Central memory CD4-positive, alpha-beta T cell (primary cell): ENCODE results near the gene NEFH.

Experiments
- DNase-seq: peaks from one replicate; pipeline ENCODE4 v3.0.0; 2022

The NEFH gene

DNA sequence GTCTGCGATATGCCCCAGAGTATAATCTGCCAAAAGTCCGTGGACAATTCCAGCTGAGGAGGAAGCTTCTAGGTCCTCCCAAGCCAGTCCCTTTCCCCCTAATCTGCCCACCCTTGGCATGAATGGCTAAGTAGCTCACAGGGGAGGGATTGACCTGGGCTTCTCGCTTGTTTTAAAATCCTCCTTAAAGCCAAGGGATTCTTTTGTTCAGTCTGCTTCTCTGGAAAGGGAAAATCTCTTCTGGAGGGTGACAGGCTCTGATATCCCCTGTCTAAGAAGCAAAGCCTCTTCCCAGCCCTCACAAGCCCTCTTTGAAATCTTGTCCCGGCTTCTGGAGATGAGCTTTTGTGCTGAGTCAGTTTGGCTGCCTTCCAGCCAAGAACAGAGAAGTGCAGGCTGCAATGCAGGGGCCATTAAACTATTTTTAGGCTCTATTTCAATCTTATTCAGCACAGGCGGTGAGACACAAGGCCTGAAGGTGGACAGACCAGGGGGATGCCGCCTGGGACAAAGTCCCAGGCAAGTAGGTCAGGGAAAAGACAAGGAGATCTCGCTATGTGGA lies 23.9 kb downstream of the NEFH start:
- no peak for DNase-seq

GRCh38 chr22:29509298-29509697 lies 29.3 kb downstream of the NEFH start:
- no peak for DNase-seq

GRCh38 chr22:29509815-29510214 lies 29.8 kb downstream of the NEFH start:
- DNase-seq = no peak

GRCh38 chr22:29510542-29510941 lies 30.5 kb downstream of the NEFH start:
- no peak for DNase-seq

- no peak for DNase-seq
Observed at GRCh38 chr22:29511126-29511862, 31.3 kb downstream of the NEFH start.

DNA sequence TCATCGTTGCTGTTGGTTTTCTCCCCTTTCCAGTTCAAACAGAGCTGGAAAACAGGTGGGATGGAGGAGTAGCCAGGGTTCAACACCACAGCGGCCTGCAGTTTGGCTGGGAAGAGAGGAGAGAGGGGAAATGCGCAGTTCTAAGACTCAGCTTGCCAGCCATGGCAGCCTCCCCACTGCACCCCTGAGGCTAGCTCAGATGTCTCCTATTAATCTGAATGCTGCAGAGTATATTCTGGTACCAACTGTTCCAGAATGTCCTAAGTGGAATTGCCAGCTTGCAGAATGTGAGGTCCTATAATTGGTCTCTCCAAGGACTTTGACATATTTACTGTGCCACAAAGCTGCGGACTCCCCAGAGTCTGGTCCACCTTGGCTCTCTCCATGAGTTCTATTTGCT lies 32.0 kb downstream of the NEFH start:
- DNase-seq = no peak

GRCh38 chr22:29517215-29517908 lies 37.3 kb downstream of the NEFH start:
- no peak for DNase-seq

DNA sequence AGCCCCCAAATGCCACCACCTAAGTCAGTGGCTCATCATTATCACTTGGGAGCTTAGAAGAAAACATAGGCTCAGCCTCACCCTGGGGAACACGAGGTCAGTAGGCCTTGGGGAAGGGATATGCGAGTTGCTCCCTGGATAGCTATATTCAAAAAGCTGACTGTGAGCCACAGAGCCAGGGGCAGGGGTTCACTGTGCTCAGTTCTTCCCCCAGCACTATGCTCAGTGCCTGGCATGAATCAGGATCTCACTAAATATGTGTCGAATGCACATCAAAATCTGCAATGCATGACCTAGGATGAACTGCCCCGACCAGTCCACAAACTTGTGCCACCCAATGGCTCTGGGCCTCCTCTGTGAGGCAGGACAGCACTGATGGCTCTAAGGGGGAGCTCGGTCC lies 38.4 kb downstream of the NEFH start:
- DNase-seq = no peak

DNA sequence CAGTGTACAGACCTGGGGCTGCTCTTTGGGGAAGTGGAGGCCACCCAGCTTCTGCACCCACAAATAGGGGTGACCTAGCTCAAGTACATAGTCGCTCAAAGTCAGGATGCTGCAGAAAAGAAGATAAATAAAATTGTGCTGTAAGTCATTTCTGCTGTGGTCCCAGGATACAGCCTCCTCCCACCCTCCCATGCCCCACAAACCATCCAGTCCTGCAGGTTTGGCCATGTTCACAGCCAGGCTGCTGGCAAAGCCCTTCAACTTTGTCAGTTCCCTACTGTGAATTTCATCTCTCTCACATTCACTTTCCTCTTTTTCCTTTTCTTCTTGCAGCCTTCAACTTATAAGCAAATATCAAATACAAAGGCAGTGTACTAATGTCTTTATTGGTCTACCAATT lies 40.0 kb downstream of the NEFH start:
- no peak for DNase-seq

DNA sequence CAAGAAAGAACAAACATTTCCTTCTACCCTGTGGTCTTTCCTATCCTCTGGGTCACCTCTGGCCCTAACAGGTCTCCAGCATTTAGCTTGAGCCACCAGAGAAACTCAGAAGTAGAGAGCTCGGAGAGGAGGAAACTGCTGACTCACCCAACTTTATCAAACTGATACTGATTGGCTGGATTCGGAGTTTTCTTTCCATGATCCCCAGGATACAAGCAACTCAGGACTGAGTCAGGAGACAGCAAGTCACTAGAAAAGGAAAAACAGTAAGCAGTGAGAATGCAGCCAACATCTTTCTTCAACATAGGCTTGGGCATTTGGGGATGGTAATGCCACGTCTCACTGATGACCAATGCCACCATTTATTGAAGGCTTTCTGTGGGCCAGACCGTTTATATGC lies 40.8 kb downstream of the NEFH start:
- no peak for DNase-seq

- DNase-seq = no peak
Observed at GRCh38 chr22:29521526-29521925, 41.5 kb downstream of the NEFH start.

GRCh38 chr22:29523761-29524160 lies 43.7 kb downstream of the NEFH start:
- DNase-seq = no peak

DNA sequence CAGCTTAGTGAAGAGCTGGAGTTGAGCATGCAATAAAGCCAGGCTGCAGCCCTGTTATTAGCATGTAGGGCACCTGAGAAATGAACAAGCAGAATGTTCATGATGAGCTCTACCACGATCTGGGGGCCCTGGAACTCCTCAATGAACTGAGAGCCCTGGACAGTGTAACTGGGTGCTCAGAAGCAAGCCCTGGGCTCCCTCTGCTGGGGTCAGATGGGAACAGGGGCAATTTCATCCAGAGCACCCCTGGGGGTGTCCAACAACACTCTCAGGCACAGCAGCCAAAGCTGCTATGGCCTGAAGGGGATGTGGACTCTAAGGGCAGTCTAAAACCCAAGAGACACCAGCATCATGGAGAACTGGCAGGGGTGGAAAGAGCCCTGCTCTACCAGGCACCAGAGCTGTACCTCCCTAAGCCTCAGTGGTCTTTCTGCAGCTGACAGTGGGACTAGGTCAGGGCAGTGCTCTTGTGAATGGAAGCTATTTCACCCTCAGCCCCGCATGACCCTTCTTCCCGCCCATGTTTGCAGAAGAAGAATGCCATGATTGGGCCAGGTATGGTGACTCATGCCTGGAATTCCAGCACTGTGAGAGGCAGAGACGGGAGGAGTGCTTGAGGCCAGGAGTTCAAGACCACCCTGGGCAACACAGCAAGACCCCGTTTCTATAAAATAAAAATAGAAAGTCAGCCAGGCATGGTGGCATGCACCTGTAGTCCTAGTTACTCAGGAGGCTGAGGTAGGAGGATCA lies 44.6 kb downstream of the NEFH start:
- no peak for DNase-seq

GRCh38 chr22:29528144-29528543 lies 48.1 kb downstream of the NEFH start:
- DNase-seq = no peak

DNA sequence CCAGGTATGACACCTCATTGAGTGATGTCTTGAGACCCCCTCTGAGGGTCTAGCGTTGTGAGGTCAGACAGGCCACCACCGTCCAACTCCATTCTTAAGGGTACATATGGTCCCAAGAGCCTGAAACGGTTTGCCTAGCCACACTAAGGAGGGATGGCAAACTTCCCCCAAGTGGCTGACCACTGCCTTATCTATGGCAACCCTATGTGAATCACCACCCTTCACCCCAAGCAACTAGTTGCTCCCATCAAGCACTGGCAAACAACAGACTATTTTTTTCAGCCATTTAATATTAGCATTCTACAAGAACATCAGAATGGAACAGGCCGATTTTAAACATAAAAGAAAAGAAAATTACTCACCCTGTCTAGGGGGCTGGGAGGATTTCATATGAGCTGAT lies 50.7 kb downstream of the NEFH start:
- no peak for DNase-seq

- no peak for DNase-seq
Observed at GRCh38 chr22:29531419-29531818, 51.4 kb downstream of the NEFH start.

GRCh38 chr22:29536411-29536810 lies 56.4 kb downstream of the NEFH start:
- no peak for DNase-seq

- no peak for DNase-seq
Observed at GRCh38 chr22:29539105-29539504, 59.1 kb downstream of the NEFH start.
